HCT116 (cell line): ENCODE data around the gene SAMSN1. TPM values are rescaled to one million over a fixed set of nuclear protein-coding genes. Genes with fewer than 3 reads are reported as not detected.

ENCODE experiments used
- ATAC-seq: fragments of 200-7000 bp; cut with Tn5 transposase; 2 replicates; pipeline ENCODE4 v1.9.1; 2020; ENCODE audit warnings: mild to moderate bottlenecking, moderate library complexity
- BruUV-seq: library from RNA; stranded (reverse); fragments of 400-500 nt; replicated peaks from 2 replicates; lab custom pipeline; 2021; lab: Mats Ljungman, UMichigan
- CTCF ChIA-PET: fragments of 300-600 bp; sonication (Branson Sonifier 250); formaldehyde crosslinking; loops from one replicate; lab custom pipeline; 2021; ENCODE audit warnings: antibody characterized with exemption; lab: Charles Lee
- POLR2A ChIA-PET: fragments of 300-600, 350-600 bp; sonication (Branson Sonifier 250); formaldehyde crosslinking; loops from one replicate; lab custom pipeline; 2021; ENCODE audit warnings: antibody characterized with exemption; lab: Charles Lee
- RAD21 ChIA-PET, 2 experiments: fragments of 300-600 bp; sonication (Branson Sonifier 250); formaldehyde crosslinking; loops; one replicate each; lab custom pipeline; 2023; ENCODE audit warnings: low total read pairs in 2 of 2; ENCODE audit not compliant: uncharacterized antibody in 2 of 2, unreplicated experiment in 2 of 2, low non-redundant PET in 1 of 2; lab: Charles Lee
- DNase-seq: peaks from one replicate; pipeline ENCODE4 v3.0.0-alpha.2; 2010; ENCODE audit warnings: low read depth, low spot score
- H2AFZ ChIP-seq: fragments of 200-600 bp; shearing (Covaris generic), sonication (generic); 2 replicates; pipeline ENCODE4 v1.6.1; 2017; ENCODE audit warnings: low read depth, mixed run types, mixed read lengths, antibody characterized with exemption, low read length; ENCODE audit not compliant: poor library complexity, severe bottlenecking
- H3K27ac ChIP-seq: 2 replicates; pipeline ENCODE4 v1.5.1; 2012; ENCODE audit warnings: low read depth, low read length
- H3K27me3 ChIP-seq: fragments of 200-600 bp; sonication (generic); 2 replicates; pipeline ENCODE4 v1.6.1; 2016; ENCODE audit warnings: mixed run types, low read length, mixed read lengths; ENCODE audit not compliant: insufficient read depth
- H3K36me3 ChIP-seq, 2 experiments: fragments of 200-500 bp in 1 of 2; fragments of 200-600 bp in 1 of 2; sonication (Bioruptor generic) in 1 of 2; sonication (generic) in 1 of 2; 2 replicates each; pipeline versions ENCODE4 v1.5.1 to v1.6.1; 2014 to 2016; ENCODE audit warnings: low read length in 2 of 2, inconsistent platforms in 1 of 2, mixed read lengths in 1 of 2, mixed run types in 1 of 2; ENCODE audit not compliant: insufficient read depth in 2 of 2, control insufficient read depth in 1 of 2
- H3K4me1 ChIP-seq, 2 experiments: fragments of 200-600 bp in 1 of 2; sonication (generic) in 1 of 2; 2 replicates each; pipeline versions ENCODE4 v1.5.1 to v1.6.1; 2012 to 2017; ENCODE audit warnings: low read length in 2 of 2, inconsistent platforms in 1 of 2, mild to moderate bottlenecking in 1 of 2, mixed read lengths in 1 of 2, mixed run types in 1 of 2, moderate library complexity in 1 of 2; ENCODE audit not compliant: insufficient read depth in 2 of 2, control insufficient read depth in 1 of 2
- H3K4me2 ChIP-seq: fragments of 200-600 bp; sonication (generic); 2 replicates; pipeline ENCODE4 v1.6.1; 2017; ENCODE audit warnings: mixed run types, low read length, mixed read lengths
- H3K4me3 ChIP-seq, 2 experiments: fragments of 200-600 bp in 1 of 2; sonication (generic) in 1 of 2; replicated peaks in 1 of 2; 2 replicates each; pipeline ENCODE4 v1.5.1; 2011 to 2016; ENCODE audit warnings: low read length in 2 of 2, control low read depth in 1 of 2, low read depth in 1 of 2, mild to moderate bottlenecking in 1 of 2, mixed read lengths in 1 of 2, mixed run types in 1 of 2
- H3K79me2 ChIP-seq: fragments of 200-600 bp; sonication (generic); 2 replicates; pipeline ENCODE4 v1.6.1; 2017; ENCODE audit warnings: mild to moderate bottlenecking, mixed run types, low read length, moderate library complexity, mixed read lengths; ENCODE audit not compliant: insufficient read depth
- H3K9ac ChIP-seq: fragments of 200-600 bp; sonication (generic); 2 replicates; pipeline ENCODE4 v1.6.1; 2016; ENCODE audit warnings: low read length, mixed read lengths
- H3K9me2 ChIP-seq: fragments of 200-600 bp; sonication (generic), shearing (Covaris generic); 2 replicates; pipeline ENCODE4 v1.6.1; 2017; ENCODE audit warnings: mixed run types, mild to moderate bottlenecking, moderate library complexity; ENCODE audit not compliant: insufficient read depth
- H3K9me3 ChIP-seq, 2 experiments: fragments of 200-500 bp in 1 of 2; fragments of 200-600 bp in 1 of 2; sonication (Bioruptor generic) in 1 of 2; sonication (generic) in 1 of 2; 2 replicates each; pipeline ENCODE4 v1.6.1; 2014 to 2017; ENCODE audit warnings: low read length in 2 of 2, mixed read lengths in 2 of 2, inconsistent platforms in 1 of 2, low read depth in 1 of 2, mild to moderate bottlenecking in 1 of 2, mixed run types in 1 of 2, moderate library complexity in 1 of 2; ENCODE audit not compliant: control insufficient read depth in 1 of 2, insufficient read depth in 1 of 2
- H4K20me1 ChIP-seq: fragments of 200-600 bp; sonication (generic), shearing (Covaris generic); 2 replicates; pipeline ENCODE4 v1.6.1; 2017; ENCODE audit warnings: mixed run types, mild to moderate bottlenecking, moderate library complexity; ENCODE audit not compliant: insufficient read depth
- CEBPB ChIP-seq: IDR thresholded peaks from 2 replicates; pipeline ENCODE4 v1.6.1; 2012; ENCODE audit warnings: low read depth
- ELF1 ChIP-seq: IDR thresholded peaks from 2 replicates; pipeline ENCODE4 v1.6.1; 2012; ENCODE audit warnings: low read depth, borderline replicate concordance
- EZH2 ChIP-seq: fragments of 200-600 bp; sonication (generic); IDR thresholded peaks from 2 replicates; pipeline ENCODE4 v1.6.1; 2017; ENCODE audit warnings: antibody characterized with exemption, mixed run types
- FOSL1 ChIP-seq: IDR thresholded peaks from 2 replicates; pipeline ENCODE4 v1.6.1; 2012; ENCODE audit warnings: low read depth
- POLR2A ChIP-seq: IDR thresholded peaks from 2 replicates; pipeline ENCODE4 v1.7.0; 2011; ENCODE audit warnings: borderline replicate concordance; ENCODE audit not compliant: insufficient read depth, insufficient read length; ENCODE audit errors: extremely low read depth
- POLR2AphosphoS5 ChIP-seq: IDR thresholded peaks from 2 replicates; pipeline ENCODE4 v1.6.1; 2011; ENCODE audit warnings: mild to moderate bottlenecking, low read depth, low read length, moderate library complexity
- RAD21 ChIP-seq: IDR thresholded peaks from 2 replicates; pipeline ENCODE4 v1.6.1; 2012; ENCODE audit warnings: low read depth, mild to moderate bottlenecking
- SIN3A ChIP-seq: IDR thresholded peaks from 2 replicates; pipeline ENCODE4 v1.6.1; 2012; ENCODE audit warnings: low read depth
- SP1 ChIP-seq: IDR thresholded peaks from 2 replicates; pipeline ENCODE4 v1.6.1; 2012; ENCODE audit warnings: low read depth
- ZFX ChIP-seq: fragments of 450-650 bp; IDR thresholded peaks from 2 replicates; pipeline ENCODE4 v1.6.1; 2017
- intact Hi-C: fragments of 100-400 bp; cut with micrococcal nuclease; formaldehyde crosslinking; loops from 2 replicates; pipeline ENCODE4 v1.10.0; 2022
- total RNA-seq: library from RNA; stranded (reverse); gene quantifications from one replicate; pipeline ENCODE4 v1.2.1, GENCODE V29; 2021; ENCODE audit not compliant: unreplicated experiment
- TF ChIP-seq, protein P1 (sequence below): IDR thresholded peaks from 2 replicates; pipeline ENCODE4 v1.6.1; 2011; ENCODE audit warnings: mild to moderate bottlenecking, low read length, moderate library complexity; ENCODE audit not compliant: insufficient replicate concordance; ENCODE audit errors: extremely low read depth
- TF ChIP-seq, protein P2 (sequence below): IDR thresholded peaks from 2 replicates; pipeline ENCODE4 v1.6.1; 2012
- TF ChIP-seq, protein P3 (sequence below), 3 experiments: fragments of 200-600 bp in 1 of 3; sonication (generic) in 1 of 3; IDR thresholded peaks in 2 of 3; conservative IDR thresholded peaks in 1 of 3; 2 replicates each; pipeline ENCODE4 v1.5.1; 2012 to 2017; ENCODE audit warnings: low read depth in 2 of 3, low read length in 2 of 3, antibody characterized with exemption in 1 of 3, borderline replicate concordance in 1 of 3, control low read depth in 1 of 3, mild to moderate bottlenecking in 1 of 3, mixed read lengths in 1 of 3, mixed run types in 1 of 3, moderate library complexity in 1 of 3; ENCODE audit not compliant: insufficient read depth in 1 of 3

The SAMSN1 gene
- total RNA-seq, 1 experiment from 2014 or later = 0.57 TPM

DNA sequence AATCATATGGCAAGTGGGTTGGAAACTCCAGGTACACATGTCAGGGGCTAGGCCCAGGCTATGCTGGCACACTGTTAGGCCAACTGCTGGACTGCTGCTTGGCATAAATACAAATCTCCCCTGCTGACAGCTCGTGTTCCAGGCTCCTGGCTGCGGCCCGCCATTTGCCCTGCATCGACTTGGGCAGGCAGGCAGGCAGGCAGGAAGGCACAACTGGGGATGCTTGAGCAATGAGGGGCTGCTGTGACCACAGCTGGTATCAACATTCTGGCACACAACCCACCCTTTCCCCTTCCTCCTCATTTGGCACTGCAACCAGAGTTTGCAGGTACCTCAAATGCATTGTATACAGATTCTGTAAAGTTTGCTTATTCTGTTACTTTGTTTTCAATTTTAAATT is 53.2 kb downstream of the SAMSN1 start:
- intact Hi-C loops = no loop called here
- H3K79me2 ChIP-seq = no peaks in the 10 kb centered on the region
- no peaks in the 10 kb centered on the region for H3K4me1 ChIP-seq
- H3K9ac ChIP-seq = no peak overlapping the region
- H2AFZ ChIP-seq = no peak overlapping the region
- no peaks in the 10 kb centered on the region for H3K27me3 ChIP-seq
- DNase-seq (no peak), ATAC-seq (no peak)
- H3K27ac ChIP-seq = no peak overlapping the region
- TF ChIP-seq, protein P1, sequence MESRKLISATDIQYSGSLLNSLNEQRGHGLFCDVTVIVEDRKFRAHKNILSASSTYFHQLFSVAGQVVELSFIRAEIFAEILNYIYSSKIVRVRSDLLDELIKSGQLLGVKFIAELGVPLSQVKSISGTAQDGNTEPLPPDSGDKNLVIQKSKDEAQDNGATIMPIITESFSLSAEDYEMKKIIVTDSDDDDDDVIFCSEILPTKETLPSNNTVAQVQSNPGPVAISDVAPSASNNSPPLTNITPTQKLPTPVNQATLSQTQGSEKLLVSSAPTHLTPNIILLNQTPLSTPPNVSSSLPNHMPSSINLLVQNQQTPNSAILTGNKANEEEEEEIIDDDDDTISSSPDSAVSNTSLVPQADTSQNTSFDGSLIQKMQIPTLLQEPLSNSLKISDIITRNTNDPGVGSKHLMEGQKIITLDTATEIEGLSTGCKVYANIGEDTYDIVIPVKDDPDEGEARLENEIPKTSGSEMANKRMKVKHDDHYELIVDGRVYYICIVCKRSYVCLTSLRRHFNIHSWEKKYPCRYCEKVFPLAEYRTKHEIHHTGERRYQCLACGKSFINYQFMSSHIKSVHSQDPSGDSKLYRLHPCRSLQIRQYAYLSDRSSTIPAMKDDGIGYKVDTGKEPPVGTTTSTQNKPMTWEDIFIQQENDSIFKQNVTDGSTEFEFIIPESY = no peak
- TF ChIP-seq POLR2AphosphoS5 (no peak), SIN3A (no peak), CEBPB (no peak), ELF1 (no peak), EZH2 (no peak), ZFX (no peak)
- TF ChIP-seq, protein P2, sequence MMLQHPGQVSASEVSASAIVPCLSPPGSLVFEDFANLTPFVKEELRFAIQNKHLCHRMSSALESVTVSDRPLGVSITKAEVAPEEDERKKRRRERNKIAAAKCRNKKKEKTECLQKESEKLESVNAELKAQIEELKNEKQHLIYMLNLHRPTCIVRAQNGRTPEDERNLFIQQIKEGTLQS = no peak
- H4K20me1 ChIP-seq = no peaks in the 10 kb centered on the region
- H3K9me3 ChIP-seq = no peaks in the 10 kb centered on the region
- ChIA-PET POLR2A (no interaction called here), RAD21 (no interaction called here), CTCF (no interaction called here)
- H3K36me3 ChIP-seq = no peaks in the 10 kb centered on the region
- H3K9me2 ChIP-seq = no peaks in the 10 kb centered on the region
- H3K4me2 ChIP-seq = no peak overlapping the region
- no peak overlapping the region for H3K4me3 ChIP-seq
- no TSS peak for BruUV-seq

DNA sequence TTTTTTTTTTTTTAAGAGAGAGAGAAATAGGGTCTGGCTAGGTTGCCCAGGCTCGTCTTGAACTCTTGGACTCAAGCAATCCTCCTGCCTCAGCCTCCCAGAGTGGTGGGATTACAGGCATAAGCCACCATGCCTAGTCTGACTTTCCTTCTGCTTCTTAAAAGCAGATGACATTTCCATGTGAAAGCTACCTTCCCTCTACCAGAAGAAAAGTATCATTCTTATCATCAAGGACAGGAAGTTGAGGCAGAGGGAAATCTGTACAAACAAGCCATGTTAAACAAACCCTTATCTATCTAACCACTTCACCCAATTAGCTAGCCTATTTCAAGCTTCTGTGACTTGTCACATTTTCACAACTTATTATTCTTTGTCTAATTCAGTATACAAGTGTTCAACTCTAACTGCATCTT is 54.8 kb downstream of the SAMSN1 start:
- no peak overlapping the region for H3K9ac ChIP-seq
- no peak overlapping the region for H3K4me3 ChIP-seq
- ChIA-PET RAD21 (no interaction called here), CTCF (no interaction called here), POLR2A (no interaction called here)
- intact Hi-C loops = no loop called here
- no peaks in the 10 kb centered on the region for H3K9me2 ChIP-seq
- no peak overlapping the region for H2AFZ ChIP-seq
- H3K27ac ChIP-seq = no peak overlapping the region
- TF ChIP-seq, protein P2 = no peak
- TF ChIP-seq FOSL1 (no peak), SP1 (no peak), POLR2A (no peak), RAD21 (no peak)
- TF ChIP-seq, protein P3, sequence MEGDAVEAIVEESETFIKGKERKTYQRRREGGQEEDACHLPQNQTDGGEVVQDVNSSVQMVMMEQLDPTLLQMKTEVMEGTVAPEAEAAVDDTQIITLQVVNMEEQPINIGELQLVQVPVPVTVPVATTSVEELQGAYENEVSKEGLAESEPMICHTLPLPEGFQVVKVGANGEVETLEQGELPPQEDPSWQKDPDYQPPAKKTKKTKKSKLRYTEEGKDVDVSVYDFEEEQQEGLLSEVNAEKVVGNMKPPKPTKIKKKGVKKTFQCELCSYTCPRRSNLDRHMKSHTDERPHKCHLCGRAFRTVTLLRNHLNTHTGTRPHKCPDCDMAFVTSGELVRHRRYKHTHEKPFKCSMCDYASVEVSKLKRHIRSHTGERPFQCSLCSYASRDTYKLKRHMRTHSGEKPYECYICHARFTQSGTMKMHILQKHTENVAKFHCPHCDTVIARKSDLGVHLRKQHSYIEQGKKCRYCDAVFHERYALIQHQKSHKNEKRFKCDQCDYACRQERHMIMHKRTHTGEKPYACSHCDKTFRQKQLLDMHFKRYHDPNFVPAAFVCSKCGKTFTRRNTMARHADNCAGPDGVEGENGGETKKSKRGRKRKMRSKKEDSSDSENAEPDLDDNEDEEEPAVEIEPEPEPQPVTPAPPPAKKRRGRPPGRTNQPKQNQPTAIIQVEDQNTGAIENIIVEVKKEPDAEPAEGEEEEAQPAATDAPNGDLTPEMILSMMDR (IDR thresholded peaks at IDR 0.05 in 2 of 3, conservative IDR thresholded peaks at IDR 0.05 in 1 of 3; ENCODE audit: borderline replicate concordance in 1 of 3, insufficient read depth in 1 of 3, low read depth in 2 of 3, low read length in 2 of 3) = no peak
- no TSS peak for BruUV-seq
- ATAC-seq = no peak
- DNase-seq = no peak
- no peaks in the 10 kb centered on the region for H4K20me1 ChIP-seq
- no peaks in the 10 kb centered on the region for H3K9me3 ChIP-seq
- H3K36me3 ChIP-seq = no peaks in the 10 kb centered on the region
- H3K27me3 ChIP-seq = no peaks in the 10 kb centered on the region
- no peaks in the 10 kb centered on the region for H3K79me2 ChIP-seq
- H3K4me2 ChIP-seq = no peak overlapping the region
- no peaks in the 10 kb centered on the region for H3K4me1 ChIP-seq
